Fibroblast of skin of left quadriceps (primary cell): ENCODE measurements around the gene RNF125.
"Not testable (repeated sequence)": the region's sequence is repeated elsewhere in the genome, so short reads cannot be mapped to it uniquely, and the experiment has no call there.

Source experiments
- DNase-seq, 2 experiments: peaks; one replicate each; pipeline ENCODE4 v3.0.0-alpha.2; 2013; ENCODE audit warnings: low read depth in 2 of 2

The RNF125 gene

DNA sequence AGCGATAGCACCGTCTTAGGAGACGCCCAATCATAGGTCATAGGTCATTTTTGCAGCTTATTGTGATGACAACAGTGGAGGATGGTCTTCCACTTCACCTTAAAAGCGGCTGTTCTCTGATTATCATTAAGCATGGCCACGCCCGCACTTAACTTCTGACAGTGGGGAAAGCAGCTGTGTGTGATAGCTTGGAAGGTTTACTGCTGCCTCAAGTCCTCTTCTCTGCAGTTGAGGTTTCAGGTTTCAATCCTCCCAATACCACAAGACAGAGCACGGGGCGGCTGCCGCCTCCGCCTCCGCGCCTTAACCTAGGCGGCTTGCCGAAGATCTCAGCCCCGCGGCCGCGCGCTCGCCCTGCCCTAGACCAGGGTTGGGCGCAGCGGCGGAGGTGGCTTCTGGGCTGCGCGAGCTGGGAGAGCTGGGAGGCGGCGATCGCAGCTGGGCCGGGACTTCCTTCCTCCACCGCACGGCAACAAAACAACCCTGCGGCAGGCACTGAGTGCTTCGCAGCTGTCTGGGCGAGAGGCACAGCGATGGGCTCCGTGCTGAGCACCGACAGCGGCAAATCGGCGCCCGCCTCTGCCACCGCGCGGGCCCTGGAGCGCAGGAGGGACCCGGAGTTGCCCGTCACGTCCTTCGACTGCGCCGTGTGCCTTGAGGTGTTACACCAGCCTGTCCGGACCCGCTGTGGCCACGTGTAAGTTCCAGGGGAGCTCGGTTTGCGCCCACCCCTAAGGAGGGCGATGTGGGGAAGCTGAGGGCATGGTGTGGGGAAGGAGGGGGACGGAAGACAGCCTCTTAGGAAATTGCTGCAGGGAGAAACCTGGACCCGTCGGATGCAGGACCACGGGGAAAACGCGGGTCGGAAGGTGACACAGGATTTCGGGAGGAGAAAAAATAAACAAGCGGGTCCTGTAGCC is at the start of gene RNF125:
RNF125 (plus strand) TSS at position 495 of the 920 bp plus-strand sequence; CDS start at position 534, 39 bp downstream.
- DNase-seq = peak; percentile 39 to 54

DNA sequence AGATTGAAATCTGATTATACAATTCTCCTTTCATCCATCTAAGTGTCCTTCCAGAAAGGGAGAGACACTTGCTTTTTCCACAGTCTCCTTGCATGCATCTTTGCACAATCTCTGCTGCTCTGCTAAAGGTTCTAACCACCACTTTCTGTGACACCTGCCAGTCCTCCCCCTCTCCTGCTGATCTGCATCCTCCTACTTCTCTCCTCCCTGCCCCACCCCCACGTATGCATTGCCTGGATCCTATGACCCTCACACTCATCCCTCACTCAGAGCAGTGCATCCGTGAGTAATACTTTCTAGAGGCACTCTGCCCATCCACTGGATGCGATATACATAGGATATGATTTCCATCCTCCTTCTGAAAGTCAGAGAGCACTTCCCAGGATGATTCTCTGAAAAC is 48.0 kb upstream of the RNF125 start:
- no peak for DNase-seq

DNA sequence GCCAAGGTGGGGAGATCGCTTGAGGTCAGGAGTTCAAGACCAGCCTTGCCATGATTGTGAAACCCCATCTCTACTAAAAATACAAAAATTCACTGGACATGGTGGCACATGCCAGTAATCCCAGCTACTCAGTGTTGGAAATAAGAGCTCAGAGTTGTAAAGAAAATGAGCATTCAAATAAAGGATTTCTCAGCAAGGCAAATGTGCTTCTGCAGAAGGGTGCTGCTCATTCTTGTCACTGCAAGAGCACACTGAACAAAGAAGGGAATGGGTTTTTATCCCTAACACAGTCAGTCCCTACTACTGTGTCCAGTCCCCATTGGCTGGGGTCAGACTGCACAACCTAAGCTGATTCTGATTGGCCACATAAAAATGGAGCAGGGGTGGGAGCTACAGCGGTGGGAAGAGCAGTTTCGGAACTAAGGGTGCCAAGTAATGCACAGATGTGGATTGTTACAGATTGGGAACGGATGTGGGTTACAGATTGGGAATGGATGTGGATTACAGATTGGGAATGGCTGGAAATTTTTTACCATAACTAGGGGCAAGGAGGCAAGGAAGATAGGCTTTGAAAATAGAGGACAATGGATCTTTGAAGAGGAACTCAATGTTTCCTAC is 44.6 kb upstream of the RNF125 start:
- DNase-seq = no peak

DNA sequence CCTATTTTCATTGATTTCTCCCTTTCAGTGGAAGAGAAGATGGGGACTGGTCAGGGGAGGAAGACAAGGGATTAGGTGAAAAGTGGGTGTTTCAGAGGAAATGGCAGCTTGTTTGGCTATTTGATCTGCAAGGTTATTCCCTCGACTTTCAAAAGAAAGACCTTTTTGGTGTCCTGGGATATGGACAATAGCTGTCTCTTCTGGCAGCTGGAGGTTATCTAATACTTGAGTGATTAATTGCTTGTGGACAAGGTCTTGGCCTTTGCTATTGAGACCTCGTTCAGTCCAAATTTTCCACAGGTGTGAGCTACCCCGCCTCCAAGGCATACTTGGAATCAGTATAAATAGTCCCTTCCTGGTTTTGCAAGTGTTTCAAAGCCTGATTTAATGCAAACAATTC is 42.4 kb upstream of the RNF125 start:
- no peak for DNase-seq

DNA sequence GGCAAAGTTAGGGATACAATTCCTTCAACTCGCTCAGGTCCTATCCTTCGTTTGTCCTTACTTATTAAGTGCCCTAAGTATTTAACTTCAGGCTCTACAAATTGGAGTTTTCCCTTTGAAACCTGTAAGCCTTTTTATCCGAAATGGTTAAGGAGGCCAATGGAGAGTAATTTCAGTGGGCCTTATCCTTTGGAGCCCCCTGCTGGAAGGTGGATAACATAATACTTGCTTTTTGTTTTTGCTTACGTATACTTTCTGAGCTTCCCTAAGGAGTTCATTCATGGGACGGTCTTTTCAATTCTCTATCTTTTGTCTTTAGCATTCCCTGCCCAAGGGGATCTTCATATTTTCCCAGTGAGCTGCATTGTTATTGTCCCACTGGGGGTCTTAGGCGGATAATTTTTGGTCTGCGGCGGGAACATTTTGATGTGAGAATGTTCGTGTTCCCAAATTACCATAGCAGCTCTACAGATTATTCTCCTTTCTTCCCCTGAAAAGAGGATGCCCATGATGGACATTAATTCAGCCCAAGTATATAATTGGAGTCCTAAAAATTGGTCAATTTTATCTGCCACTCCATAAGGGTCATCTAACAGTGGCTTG is 41.3 kb upstream of the RNF125 start:
- peak; percentile 10 to 12 for DNase-seq

DNA sequence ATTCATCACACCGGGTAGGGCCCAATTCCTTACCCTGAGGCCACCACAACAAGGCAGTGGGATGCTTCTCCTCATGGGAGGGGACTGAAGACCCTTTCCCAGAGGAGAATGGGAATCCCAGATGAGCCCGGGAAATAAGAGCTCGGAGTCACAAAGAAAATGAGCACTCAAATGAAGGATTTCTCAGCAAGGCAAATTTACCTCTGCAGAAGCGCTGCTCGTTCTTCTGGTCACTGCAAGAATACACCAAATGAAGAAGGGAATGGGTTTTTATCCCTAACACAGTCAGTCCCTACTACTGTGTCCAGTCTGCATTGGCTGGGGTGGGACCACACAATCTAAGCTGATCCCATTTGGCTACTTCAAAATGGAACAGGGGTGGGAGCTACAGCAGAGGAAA is 40.0 kb upstream of the RNF125 start:
- DNase-seq = no peak

DNA sequence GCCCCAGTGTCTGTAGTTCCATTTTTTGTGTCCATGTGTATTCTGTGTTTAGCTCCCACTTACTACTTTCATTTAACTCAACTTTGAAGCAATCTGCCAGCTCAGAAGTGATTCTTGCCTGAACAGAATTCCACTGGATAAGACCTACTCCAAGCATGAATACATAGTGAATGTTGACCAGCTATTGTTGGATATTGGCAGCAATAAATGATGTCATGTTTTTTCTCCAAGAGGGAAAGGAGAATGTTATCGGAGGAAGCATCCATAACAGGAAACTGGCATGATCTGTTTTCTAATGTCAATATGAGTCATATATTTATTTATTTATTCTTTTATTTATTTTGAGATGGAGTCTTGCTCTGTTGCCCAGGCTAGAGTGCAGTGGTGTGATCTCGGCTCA is 38.9 kb upstream of the RNF125 start:
- no peak for DNase-seq

DNA sequence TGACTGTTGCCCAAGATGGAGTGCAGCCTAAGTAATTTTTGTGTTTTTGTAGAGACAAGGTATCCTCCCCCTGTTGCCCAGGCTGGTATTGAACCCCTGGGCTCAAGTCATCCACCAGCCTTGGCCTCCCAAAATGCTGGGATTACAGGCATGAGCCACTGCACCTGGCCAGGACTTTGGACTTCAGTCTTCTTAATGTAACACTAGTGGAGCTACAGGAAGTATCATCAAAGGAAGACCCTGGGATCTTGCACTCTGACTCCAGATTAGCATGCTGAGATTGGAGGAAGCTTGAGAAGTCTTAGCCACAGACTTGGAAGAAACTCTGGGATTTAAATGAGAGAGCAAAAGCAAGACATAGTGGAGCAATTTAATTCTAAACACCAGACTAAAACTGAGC is 37.8 kb upstream of the RNF125 start:
- no peak for DNase-seq

DNA sequence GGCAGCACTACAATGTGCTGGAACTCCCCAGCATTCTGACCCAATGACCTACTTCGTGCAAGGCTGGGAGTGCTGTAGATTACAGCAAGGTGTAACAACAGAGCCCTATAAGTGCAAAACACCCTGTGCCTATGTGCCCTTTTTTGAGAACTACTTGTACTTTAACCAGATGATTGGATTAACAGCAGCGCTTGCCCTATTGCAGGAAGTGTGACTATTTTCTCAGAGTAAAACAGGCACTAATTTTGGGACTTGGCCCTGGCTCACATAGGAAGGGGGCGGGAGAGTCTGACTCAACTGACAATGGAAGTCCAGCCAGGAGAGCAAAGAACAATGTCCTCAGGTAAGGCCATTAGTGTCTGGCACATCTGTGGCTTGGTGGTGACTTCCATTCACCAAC is 35.6 kb upstream of the RNF125 start:
- no peak for DNase-seq

DNA sequence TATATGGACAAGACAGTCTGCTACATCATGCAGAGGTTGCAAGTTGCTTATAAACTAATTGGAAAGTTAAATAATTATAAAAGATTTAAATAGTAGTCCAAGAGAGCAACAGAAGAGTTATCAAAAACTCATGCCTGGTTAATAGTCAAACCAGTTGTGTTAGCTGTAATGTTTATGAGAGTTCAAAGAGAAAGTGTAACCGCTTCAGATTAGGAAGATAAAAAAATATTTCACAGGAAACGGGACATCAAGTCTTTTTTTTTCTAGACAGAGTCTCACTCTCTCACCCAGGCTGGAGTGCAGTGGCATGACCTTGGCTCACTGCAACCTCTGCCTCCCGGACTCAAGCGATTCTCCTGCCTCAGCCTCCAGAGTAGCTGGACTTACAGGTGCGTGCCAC is 34.6 kb upstream of the RNF125 start:
- DNase-seq = no peak

DNA sequence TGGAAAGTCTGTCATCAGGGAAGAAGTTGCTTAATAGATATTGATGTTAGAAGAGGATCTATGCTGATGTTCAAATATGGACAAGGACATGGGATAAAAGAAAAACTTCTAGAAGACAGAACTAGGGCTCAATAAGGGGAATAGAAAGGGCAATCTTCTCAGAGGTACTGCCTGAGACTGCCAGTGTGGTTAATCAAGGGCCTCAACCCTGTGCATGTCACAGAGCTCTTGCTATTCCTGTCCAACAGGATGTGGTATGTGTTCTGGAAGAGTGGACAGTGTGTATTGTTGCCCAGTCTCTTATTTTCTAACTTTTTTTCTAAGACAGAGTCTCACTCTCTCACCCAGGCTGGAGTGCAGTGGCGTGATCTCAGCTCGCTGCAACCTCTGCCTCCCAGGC is 27.8 kb upstream of the RNF125 start:
- no peak for DNase-seq

DNA sequence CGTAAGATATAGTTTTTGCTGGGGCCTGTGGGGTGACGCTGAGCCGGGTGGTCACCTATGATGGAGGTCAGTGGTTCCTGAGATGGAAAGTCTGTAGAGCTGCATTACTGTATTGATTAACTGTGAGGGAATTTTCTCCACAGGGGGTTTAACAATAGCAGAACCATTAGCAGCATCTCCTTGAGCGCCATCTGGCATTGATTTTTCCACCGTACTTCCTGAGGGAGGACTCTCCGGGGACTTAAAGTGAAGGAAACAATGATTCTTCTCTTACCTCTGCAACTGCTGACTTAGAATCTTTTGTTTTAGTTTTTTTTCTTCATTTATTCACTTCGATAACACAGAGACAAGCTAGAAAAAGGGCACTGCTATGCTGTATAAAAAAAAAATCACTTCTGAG is 22.6 kb upstream of the RNF125 start:
- DNase-seq = no peak

DNA sequence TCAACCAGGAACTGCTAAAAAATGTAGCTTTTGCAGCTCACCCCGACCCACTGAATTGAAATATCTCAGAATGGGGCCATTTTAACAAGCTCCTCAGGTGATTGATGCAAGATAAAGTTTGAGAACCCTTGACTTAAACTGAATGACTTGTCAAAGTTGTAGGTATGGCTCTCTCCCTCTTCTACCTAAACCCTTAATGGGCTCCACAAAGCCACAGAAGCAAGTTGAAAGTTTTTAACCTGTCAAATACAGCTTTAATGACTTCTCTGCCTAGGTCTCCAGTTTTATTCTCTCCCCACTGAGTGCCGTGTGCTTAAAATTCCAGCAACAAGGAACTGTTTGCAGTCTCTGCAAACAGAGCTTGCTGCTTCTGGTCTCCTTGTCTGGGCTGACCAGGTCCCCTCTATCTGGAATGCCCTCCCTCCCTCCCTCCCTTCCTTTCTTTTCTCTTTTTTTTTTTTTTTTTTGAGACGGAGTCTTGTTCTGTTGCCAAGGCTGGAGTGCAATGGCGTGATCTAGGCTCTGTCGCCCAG is 19.7 kb upstream of the RNF125 start:
- no peak for DNase-seq

DNA sequence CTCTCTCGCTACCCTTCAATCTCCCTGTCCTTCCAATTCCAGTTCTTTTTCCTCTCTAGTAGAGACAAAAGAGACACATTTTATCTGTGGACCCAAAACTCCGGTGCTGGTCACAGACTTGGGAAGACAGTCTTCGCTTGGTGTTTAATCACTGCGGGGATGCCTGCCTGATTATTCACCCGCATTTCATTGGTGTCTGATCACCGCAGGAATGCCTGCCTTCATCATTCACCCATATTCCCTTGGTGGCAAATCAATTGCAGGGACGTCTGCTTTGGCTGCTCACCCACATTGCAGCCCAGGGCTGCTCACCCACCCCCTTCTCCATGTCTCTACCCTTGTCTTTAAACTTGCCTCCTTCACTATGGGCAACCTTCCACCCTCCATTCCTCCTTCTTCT is 17.5 kb upstream of the RNF125 start:
- DNase-seq = not testable (repeated sequence)

DNA sequence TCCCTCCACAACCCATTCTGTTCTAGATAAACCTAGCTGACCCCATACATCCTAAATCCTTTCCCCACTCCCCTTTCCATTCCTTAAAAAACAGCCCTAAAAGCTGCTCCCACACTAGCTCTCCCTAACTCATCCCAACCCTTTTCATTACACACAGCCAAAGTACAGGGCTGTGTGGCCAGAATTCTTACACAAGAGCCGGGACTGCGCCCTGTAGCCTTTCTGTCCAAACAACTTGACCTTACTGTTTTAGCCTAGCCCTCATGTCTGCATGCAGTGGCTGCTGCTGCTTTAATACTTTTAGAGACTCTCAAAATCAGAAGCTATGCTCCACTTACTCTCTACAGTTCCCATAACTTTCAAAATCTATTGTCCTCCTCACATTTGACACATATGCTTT is 14.8 kb upstream of the RNF125 start:
- DNase-seq = not testable (repeated sequence)

DNA sequence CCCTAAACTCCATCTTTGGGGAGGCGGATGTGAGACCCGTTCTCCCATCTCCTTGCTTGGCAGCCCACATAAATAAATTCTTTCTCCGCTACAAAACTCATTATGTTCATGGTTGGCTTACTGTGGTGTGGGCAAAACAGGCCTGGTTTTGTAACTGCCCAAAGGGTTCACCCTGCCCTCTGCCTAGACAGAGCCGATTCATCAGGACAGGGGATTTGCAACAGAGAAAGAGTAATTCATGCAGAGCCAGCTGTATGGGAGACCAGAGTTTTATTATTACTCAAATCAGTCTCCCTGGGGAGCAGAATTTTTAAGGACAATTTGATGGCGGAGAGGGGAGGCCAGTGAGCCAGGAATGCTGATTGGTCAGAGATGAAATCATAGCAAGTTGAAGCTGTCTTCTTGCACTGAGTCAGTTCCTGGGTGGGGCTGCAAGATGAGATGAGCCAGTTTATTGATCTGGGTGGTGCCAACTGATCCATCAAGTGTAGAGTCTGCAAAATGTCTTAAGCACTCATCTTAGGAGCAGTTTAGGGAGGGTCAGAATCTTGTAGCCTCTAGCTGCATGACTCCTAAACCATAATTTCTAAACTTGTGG is 8.4 kb upstream of the RNF125 start:
- no peak for DNase-seq

DNA sequence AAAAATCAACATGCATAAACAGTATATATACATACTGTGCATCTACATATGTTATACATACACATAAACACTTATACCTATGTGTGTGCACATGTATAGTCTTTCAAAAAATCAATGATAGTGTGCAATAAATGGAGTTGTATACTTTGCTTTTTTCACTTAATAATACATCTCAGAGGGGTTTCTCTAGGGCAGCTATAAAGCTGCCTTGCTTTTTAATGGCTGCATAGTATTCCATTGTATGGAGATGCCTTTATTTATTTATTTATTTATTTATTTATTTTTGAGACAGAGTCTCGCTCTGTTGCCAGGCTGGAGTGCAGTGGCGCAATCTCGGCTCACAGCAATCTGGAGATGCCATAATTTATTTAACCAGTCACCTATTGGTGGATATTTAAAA is 7.4 kb upstream of the RNF125 start:
- no peak for DNase-seq

DNA sequence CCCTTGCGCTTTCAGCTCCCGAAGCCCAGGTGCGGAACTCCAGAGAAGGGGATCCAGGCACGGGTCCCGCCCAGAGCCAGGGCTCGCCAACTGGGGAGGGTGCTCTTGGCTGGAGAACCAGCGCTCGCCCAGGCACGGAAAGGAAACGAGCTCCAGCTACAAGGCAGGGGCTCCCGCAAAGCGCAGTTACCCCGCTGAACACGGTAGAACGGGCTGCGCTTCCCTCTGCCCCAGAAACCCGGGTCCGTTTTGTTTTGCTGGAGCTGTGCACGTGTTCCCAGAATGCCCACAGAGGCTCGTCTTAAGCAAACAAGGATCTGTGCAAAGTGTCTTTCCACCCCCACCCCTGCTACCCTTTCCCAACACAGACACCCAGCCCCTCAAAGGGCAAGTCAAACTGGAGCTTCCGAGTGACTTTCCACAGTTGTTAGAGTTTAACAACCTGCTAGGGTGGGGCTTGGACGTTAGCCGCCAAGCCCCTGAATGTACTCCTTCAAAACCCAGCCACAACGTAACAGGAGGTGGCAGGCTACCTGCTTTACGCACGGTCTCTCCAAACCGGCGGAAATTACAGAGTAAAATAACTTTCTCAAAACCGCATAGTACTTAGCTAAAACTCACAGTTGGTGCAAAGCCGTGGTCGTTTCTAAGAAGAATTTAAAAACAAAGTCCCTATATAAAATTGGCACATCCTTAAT is 775 bp downstream of the RNF125 start:
- no peak for DNase-seq

DNA sequence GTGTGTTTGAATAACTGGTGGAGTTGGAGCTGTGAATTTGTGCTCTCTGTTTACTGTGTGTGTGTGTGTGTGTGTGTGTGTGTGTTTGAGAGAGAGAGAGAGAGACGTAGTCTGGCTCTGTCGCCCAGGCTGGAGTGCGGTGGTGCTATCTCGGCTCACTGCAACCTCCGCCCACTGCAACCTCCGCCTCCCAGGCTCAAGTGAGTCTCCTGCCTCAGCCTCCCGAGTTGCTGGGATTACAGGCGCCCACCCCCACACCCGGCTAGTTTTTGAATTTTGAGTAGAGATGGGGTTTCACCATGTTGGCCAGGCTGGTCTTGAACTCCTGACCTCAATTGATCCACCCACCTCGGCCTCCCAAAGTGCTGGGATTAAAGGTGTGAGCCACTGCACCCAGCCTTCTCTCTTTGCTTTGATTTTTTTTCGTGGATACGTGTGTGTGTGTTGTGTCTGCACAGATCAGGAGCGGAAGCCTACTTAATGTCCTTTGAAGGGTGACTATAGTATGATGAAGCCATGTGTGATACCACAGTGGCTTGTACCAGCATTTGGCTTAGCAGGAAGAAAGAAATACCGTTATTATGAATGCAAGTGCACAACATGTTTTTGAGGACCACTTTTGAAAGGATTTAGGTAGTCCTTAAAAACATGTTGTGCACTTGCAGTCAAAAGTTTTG is 1.5 kb downstream of the RNF125 start:
- not testable (repeated sequence) for DNase-seq

DNA sequence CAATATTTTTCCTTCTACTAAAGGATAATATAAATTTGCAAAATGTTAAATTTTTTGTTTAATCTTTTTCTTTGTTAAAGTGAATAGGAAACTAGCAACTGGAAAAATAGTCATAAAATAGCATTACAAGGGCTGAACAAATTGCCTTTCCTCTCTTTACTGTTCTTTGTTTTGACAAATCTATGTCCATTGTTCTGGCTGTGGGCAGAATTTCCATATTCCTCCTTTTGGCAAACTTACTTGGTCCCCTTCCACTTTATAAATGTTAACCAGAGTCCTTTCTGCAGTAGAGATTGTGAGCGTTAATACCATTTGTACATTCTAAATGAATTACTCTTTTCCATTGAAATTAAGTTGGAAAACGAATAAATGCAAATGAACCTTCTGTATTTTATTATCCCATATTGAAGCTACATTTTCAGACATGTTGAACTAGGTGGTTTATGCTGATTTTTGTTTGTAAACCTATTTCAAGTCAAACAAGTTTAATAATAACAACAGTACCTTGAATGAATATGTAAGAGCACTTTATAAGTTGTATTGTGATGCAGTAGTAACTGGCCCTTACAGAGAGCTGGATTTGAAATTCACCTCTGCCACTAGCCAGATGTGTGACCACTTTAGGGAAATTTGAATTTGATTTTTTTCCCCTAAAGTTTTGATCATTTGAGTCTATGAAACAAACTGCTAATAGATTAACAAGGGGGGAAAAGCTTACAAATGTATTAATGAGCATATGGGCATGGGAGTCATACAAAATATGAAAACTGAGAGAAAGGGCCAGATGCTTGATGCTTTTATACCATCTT is 3.3 kb downstream of the RNF125 start:
- DNase-seq = no peak
